Lung (tissue), 12 donors: ENCODE measurements around the gene IQCK. TPM values are rescaled to one million over a fixed set of nuclear protein-coding genes. Genes with fewer than 3 reads are reported as not detected.
A peak's percentile ranks its signal among the peaks of the same experiment; 100 is the strongest.

Source experiments
- ATAC-seq: fragments of 200-7000 bp; cut with Tn5 transposase; one replicate; pipeline ENCODE4 v1.9.1; 2020; ENCODE audit warnings: moderate number of reproducible peaks; ENCODE audit not compliant: insufficient read depth, low FRiP score
- DNase-seq, 3 donors: peaks; one replicate each; pipeline ENCODE4 v3.0.0-alpha.2; 2013 to 2017
- H3K27ac ChIP-seq, 2 donors: one replicate each; pipeline ENCODE4 v1.5.1; 2013; ENCODE audit warnings: mild to moderate bottlenecking in 2 of 2, moderate library complexity in 2 of 2, control low read depth in 1 of 2, inconsistent platforms in 1 of 2, low read depth in 1 of 2, low read length in 1 of 2
- H3K27me3 ChIP-seq, 3 donors: one replicate each; pipeline ENCODE4 v1.5.1; 2013; ENCODE audit warnings: low read length in 2 of 3; ENCODE audit not compliant: control insufficient read depth in 3 of 3, insufficient read depth in 3 of 3
- H3K36me3 ChIP-seq, 4 donors: one replicate each; pipeline ENCODE4 v1.5.1; 2013; ENCODE audit warnings: low read length in 4 of 4, mild to moderate bottlenecking in 1 of 4, moderate library complexity in 1 of 4; ENCODE audit not compliant: control insufficient read depth in 4 of 4, insufficient read depth in 4 of 4
- H3K4me1 ChIP-seq, 5 donors: one replicate each; pipeline ENCODE4 v1.5.1; 2013; ENCODE audit warnings: low read length in 5 of 5, mild to moderate bottlenecking in 2 of 5, moderate library complexity in 1 of 5; ENCODE audit not compliant: control insufficient read depth in 5 of 5, insufficient read depth in 5 of 5
- H3K4me3 ChIP-seq: one replicate; pipeline ENCODE4 v1.5.1; 2013; ENCODE audit warnings: mild to moderate bottlenecking, control low read depth, moderate library complexity
- H3K9ac ChIP-seq, 2 donors: one replicate each; pipeline ENCODE4 v1.5.1; 2013; ENCODE audit warnings: low read length in 2 of 2, control low read depth in 1 of 2; ENCODE audit not compliant: insufficient read depth in 1 of 2
- H3K9me3 ChIP-seq, 4 donors: one replicate each; pipeline ENCODE4 v1.5.1; 2013; ENCODE audit warnings: low read length in 3 of 4, mild to moderate bottlenecking in 1 of 4, moderate library complexity in 1 of 4; ENCODE audit not compliant: control insufficient read depth in 4 of 4, insufficient read depth in 3 of 4
- WGBS, 2 donors: extraction: QIAGEN DNeasy Blood & Tissue Kit; methylation state at CpG; one replicate each; pipeline ENCODE4 v1.1.7; 2013; 5-methylcytosine and 5-hydroxymethylcytosine counted together
- polyA plus RNA-seq, 2 donors: library from polyadenylated mRNA; stranded (reverse); fragments of 200-250 nt; gene quantifications; one replicate each; pipeline ENCODE4 v1.2.1, GENCODE V29; 2013
- total RNA-seq, 2 donors: library from RNA; depleted of rRNA in 1 of 2; stranded (reverse); fragments of >200 nt in 1 of 2; gene quantifications; one replicate each; pipeline ENCODE4 v1.2.1, GENCODE V29; 2014 to 2021
- TF ChIP-seq, protein P1 (sequence below): IDR thresholded peaks from 2 replicates; pipeline ENCODE4 v1.5.1; 2012; ENCODE audit warnings: mild to moderate bottlenecking; ENCODE audit errors: control extremely low read depth, extremely low read depth
- donor health status: control.
- donor health status: control.
- donor health status: Bipolar disorder and iron deficiency.
- donor health status: healthy.
- donor health status: DM: yes; HTN: yes; CAD: no.

IQCK gene
- total and polyA plus RNA-seq, 4 donors = 12.7 to 27.0 (median 20.4) TPM

DNA sequence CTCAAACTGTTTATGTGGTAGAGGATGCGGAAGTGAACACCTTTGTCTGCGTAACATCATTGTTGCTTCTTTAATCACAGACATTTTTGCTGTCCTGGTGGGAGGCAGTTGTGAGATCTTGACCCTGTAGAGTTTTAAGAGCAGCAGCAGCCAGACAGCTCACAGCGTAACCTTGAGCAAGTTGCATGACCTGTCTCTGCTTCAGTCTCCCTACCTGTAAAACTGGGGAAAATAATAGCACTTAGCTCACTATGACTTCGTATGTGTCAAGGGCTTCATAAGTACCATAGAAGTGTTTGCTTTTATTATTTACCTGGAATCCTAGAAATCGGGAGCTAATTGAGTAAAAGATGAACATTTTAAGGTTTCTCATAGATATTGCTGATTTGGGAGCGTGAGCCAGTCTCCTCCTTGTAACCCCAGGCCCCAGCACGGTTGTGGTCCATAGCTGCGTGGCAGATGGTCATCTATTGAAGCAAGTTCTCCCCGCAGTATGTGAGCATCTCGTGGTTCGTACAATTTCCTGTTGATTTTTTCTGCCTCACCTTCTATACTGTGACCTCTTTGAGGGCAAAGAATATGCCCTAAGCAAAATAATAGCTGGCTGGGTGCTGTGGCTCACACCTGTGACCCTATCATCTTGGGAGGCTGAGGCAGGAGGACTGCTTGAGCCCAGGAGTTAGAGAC, 132.2 kb downstream of the IQCK start:
- H3K4me1 ChIP-seq = peaks cover 0 to 4% (median 0%) of the 10 kb centered on the region in 5 donors
- ATAC-seq (no peak), DNase-seq (peak in 1 of 3 donors; percentile 43)
- H3K27ac ChIP-seq = no peak overlapping the region
- no peaks in the 10 kb centered on the region for H3K9me3 ChIP-seq
- H3K9ac ChIP-seq = peak overlapping the region in 1 of 2 donors; percentile 28
- TF ChIP-seq, protein P1, sequence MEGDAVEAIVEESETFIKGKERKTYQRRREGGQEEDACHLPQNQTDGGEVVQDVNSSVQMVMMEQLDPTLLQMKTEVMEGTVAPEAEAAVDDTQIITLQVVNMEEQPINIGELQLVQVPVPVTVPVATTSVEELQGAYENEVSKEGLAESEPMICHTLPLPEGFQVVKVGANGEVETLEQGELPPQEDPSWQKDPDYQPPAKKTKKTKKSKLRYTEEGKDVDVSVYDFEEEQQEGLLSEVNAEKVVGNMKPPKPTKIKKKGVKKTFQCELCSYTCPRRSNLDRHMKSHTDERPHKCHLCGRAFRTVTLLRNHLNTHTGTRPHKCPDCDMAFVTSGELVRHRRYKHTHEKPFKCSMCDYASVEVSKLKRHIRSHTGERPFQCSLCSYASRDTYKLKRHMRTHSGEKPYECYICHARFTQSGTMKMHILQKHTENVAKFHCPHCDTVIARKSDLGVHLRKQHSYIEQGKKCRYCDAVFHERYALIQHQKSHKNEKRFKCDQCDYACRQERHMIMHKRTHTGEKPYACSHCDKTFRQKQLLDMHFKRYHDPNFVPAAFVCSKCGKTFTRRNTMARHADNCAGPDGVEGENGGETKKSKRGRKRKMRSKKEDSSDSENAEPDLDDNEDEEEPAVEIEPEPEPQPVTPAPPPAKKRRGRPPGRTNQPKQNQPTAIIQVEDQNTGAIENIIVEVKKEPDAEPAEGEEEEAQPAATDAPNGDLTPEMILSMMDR = no peak
- no peak overlapping the region for H3K4me3 ChIP-seq
- H3K36me3 ChIP-seq = peaks cover 0 to under 1% (median 0%) of the 10 kb centered on the region in 4 donors
- H3K27me3 ChIP-seq = no peaks in the 10 kb centered on the region
- WGBS, 2 donors = 74 to 83% methylated on average over 11 of the region's 11 CpGs

DNA sequence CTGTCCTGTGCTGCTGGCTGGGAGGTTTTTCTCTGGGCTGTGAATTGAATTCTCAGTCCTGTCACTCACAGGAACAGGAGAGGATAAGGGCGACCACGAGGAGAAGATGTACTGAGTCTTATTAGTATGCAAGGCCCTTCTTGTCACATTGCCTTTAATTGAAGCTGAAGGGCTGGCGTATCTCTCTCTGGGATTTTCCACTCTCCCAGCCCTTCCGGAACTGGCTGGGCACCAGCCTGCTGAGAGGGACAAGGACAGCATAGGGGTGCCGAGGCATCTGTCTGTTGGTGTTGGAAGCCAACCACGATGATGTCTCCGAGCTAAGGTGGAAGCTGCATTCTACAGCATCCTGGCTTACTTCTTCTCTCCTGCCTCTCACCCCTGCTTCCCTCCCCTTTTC, 133.4 kb downstream of the IQCK start:
- ATAC-seq (no peak), DNase-seq (no peak)
- Histone ChIP-seq H3K9ac (no peak overlapping the region), H3K36me3 (peaks cover 0 to 9% (median under 1%) of the 10 kb centered on the region in 4 donors), H3K4me1 (peaks cover 0 to 4% (median 0%) of the 10 kb centered on the region in 5 donors), H3K4me3 (no peak overlapping the region), H3K27ac (no peak overlapping the region), H3K27me3 (no peaks in the 10 kb centered on the region), H3K9me3 (no peaks in the 10 kb centered on the region)
- WGBS, 2 donors = 77 to 87% methylated on average over 7 of the region's 7 CpGs
- TF ChIP-seq, protein P1 = no peak

DNA sequence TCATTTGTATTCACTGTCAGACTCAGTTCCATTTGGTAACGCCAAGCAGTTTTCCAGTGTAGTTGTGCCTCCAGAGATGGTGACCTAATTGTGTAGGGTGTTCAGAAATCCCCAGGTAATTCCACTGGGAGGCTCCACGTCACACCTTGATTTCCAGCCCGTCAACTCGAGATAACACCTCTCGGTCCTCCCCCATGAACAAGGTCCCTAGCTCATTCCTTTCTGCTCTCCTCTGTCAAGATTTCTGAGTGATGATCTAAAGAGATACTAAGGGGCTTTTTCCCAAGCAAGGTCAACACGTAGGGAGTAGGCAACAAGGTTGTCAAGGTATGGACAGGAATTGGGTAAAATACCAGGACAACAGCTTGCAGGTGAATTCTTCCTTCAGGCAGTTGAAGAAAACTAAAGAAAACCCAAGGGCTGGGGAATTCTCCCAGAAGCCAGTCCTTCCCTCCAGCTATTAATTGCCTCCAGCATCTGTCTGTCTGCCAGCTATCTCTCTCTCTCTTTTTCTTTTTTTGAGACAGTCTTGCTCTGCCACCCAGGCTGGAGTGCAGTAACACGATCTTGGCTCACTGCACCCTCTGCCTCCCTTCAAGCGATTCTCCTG, 135.2 kb downstream of the IQCK start:
- no peak overlapping the region for H3K27ac ChIP-seq
- TF ChIP-seq, protein P1 = no peak
- 93 to 95% methylated on average over 8 of the region's 8 CpGs for WGBS, 2 donors
- H3K36me3 ChIP-seq = peaks cover 0 to 11% (median 6%) of the 10 kb centered on the region in 4 donors
- ATAC-seq (no peak), DNase-seq (no peak)
- no peaks in the 10 kb centered on the region for H3K27me3 ChIP-seq
- no peak overlapping the region for H3K9ac ChIP-seq
- no peaks in the 10 kb centered on the region for H3K9me3 ChIP-seq
- H3K4me1 ChIP-seq = peaks cover 0 to 4% (median 0%) of the 10 kb centered on the region in 5 donors
- no peak overlapping the region for H3K4me3 ChIP-seq
